TTC549 (cell line): Measurements from ENCODE around the gene CTSD.

Source experiments
- FAIRE-seq: peaks from 2 replicates; lab custom pipeline; 2012; peaks lifted over from hg19 to GRCh38; lab: Jason Lieb, UNC

The CTSD gene

DNA sequence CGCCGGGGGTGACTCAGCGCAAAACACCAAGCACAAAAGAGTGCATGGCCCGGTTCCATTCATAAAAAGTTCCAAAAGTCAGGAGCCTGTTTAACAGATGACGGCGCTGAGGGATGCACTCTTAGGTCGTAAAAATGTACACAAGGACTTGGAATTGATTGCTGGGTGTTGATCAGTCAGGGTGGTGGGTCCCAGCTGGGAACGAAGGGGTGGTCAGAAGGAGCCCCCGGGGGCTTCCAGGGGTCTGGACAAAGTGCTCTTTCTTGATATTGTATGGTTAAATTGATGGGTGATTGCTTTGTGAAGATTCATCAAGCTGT, 34.1 kb downstream of the CTSD start:
- no peak for FAIRE-seq

DNA sequence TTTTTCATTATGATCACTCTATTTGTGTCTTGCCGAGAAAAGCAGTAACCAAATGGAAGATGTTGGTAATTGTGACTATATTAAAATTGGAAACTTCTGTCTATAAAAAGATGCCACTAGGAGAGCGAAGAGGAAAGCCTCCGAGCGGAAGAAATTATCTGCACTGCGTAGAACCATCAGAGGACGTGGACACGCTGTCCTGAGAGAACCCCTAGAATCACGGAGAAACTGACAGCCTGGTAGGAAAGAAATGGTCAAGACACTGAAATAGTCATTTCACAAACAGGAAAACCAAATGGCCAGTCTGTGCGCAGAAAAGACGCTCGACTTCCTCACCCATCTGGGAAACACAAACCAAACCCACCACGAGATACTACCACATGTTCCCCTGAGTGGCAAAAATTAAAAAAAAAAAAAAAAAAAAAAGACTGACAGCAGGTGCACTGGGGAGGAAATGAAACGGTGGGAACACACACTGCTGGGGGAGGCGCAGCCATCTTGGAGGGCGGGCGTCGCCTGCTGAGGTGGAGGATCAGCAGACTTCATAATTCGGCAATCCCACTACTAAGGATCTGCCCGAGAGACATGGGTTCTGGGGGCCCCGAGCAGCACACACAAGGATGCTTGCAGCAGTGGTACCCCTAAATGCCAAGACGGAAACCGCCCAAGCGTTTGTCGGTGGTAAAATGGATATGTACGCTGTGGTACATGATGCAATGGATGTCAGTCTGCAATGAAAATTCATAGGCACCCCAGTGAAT, 34.6 kb downstream of the CTSD start:
- no peak for FAIRE-seq

DNA sequence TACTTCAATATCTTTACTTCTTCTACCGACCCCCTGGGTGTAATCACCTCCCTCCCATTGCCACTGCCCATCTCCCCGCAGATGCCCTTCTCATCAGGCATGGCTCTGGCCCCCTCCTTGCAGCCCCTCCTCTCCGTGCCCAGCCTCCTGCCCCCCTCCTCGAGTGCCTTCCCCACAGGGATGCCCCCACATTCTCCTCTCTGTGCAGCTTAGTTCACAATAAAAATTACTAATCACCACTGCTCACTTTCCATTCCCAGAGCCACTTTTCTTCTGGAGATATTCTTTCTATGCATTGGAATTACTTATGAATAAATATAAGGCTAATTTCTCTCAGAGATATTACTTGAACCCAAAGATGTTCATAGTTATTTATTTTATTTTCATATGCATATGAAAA, 35.4 kb downstream of the CTSD start:
- FAIRE-seq: no peak

DNA sequence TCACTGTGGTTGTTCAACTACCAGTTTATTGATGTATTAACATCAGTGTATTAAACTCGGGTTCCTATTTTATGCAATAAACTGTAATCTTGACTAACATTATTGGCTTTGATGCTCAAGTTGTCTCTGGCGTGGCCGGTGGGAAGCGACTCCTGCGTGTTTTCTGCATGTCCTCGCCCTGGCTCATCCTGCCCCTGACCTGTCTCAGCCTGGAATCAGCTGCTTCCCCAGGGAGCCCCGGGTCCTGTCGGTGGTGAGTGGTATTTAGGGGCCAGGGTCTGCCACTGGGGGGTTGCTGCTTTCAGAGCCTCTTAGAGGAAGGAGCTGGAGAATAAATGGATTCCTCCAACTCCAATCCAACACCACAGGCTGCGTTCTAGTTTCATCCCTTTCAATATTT, 35.9 kb downstream of the CTSD start:
- FAIRE-seq: no peak

DNA sequence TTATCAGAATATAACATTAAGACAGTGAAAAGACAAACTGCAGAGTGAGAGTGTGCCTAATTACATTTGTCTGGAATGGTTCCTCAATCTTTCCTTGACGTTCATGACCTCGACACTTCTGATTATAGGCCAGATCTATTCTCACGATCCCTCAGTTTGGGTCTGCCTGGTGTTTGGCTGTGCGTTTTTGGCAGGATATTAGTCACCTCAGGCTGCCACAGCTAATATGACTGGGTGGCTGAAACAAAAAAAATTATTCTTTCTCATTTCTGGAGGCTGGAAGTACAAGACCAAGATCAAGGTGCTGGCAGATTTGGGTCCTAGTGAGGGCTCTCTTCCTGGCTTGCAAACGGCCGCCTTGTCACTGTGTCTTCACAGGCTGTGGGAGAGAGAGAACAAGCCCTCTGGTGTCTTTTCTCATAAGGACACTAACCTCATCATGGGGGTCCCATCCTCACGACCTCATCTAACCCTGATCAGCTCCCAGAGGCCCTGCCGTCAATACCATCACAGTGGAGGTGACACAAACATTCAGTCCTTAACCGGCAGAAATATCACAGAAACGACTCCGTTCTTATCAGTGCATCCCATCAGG, 36.5 kb downstream of the CTSD start:
- no peak for FAIRE-seq

DNA sequence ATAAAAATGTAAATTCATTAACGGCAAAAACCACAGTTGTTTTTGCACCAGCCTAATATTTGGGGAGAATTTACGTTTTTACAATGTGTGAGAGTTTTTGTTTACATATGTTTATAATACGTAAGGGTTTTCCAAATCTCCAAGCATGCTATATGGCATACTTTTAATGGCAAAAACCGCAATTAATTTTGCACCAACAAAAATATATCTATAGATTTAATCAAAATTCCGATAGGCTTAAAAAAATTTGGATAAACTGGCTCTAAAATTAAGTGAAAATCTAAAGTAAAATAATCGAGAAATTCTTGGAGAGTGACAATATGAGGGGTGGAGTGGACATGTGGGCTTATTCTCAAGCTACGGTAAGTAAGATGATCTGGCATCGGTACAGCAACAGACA, 43.9 kb downstream of the CTSD start:
- no peak for FAIRE-seq

DNA sequence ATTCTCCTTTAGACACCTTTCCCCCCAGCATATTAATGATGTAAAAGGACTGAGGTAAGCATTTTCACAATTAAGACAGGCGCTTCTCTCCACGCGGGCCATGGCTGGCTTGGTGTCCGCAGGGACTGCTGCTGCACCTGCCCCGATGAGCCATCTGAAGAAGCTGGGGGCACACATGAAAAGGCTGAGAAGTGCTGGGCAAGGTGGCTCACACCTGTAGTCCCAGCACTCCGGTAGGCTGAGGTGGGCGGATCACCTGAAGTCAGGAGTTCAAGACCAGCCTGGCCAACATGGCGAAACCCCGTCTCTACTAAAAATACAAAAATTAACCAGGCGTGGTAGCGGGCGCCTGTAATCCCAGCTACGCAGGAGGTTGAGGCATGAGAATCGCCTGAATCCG, 45.4 kb downstream of the CTSD start:
- FAIRE-seq: no peak

DNA sequence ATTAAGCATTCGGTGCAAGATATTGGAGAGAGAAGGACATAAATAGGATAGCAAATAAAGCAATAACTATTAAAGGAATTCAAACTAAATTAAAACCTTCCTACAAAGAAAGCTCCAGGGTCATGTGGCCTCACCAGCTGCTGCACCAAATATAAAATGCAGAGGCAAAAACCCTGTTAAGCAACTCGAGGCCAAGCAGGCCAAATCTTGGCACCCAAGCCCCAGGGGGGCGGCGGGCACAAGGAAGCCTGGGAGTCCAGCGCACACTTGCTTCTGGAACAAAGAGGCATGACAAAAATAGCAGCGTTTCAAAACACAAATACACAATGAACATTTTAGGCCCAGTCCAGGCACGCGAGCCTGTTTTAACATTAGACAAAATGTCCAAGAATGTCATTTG, 46.0 kb downstream of the CTSD start:
- FAIRE-seq: no peak

DNA sequence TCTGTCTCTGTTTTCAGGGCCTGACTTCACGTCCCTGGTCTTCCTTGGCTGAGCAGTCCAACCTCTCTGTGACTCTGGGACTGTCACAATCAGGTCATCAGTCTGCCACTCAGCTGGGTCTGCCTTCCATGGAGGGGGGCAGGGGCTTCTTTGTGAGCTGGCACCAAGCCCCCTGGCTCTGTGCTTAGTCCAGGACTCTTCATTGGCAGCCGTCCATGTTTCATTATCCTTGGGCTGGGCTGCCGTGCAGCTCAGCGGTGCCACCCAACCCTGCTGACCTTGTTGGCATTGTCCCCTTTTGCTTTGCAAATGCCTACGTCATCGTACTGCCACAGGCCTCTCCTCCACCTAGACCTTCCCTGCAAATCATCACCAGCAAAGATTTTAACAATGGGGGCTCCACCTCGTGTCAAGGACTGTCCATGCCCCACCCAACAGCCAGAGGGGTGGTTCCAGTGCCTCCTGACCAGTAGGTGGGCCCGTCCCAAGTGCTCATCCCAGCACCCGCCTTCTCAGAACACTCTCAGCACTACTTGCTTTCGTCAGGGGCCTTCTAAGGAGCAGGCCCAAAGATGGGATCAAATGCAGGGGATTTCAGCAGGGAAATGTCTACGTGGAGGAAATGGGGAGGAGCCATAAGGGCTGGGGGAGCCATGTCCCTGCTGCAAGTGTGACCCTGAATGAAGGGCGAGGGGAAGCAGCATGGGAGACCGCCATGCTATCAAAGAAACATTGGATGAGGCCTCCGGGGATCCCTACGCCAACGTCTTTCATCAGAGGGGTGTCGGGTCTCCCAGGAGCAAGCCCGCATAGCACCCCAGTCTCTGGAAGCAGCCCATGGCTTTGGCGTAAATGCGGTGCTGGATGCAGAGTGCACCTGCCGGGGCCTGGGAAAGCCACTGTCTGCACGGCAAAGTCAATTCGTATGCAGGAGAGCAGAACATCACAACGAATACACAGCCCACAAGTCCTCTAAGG, 48.5 kb downstream of the CTSD start:
- no peak for FAIRE-seq

DNA sequence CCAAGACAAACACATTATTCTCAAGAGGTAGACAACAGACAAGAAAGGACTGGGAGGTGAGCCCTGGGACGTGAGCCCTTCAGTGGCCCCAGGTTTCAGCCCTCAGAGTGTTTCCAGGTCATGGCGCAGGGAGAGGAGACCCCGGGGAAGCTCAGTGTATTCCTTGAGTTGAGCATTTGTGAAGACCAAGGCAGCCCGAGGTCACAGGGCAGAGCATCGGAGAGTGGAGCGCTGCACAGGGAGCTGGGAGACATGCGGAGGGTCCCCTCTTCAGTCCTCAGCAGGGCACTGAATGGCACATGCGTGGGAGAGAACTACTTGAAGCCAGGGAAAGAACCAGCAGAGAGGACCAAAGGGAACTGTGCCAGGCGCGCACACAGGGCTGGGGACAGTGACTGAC, 55.0 kb downstream of the CTSD start:
- FAIRE-seq: no peak

DNA sequence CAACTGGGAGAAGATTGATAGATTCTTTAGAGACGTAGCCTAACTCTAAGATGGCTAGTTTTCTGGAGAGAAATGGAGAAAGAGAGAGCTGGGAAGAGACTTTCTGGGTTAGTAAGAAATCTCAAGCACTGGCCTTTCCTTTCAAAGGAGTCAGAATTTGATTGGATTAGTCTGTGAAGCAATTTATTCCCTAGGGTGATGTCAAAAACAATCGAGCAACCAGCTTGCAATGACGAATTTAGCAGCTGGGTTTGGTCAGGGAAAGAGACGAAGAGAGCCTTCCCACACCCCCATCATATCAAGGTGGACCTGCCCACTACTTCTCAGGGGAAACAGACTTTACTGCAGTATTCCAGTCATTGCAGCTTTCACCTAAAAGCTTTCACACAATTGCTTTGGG, 56.0 kb downstream of the CTSD start:
- FAIRE-seq: no peak

DNA sequence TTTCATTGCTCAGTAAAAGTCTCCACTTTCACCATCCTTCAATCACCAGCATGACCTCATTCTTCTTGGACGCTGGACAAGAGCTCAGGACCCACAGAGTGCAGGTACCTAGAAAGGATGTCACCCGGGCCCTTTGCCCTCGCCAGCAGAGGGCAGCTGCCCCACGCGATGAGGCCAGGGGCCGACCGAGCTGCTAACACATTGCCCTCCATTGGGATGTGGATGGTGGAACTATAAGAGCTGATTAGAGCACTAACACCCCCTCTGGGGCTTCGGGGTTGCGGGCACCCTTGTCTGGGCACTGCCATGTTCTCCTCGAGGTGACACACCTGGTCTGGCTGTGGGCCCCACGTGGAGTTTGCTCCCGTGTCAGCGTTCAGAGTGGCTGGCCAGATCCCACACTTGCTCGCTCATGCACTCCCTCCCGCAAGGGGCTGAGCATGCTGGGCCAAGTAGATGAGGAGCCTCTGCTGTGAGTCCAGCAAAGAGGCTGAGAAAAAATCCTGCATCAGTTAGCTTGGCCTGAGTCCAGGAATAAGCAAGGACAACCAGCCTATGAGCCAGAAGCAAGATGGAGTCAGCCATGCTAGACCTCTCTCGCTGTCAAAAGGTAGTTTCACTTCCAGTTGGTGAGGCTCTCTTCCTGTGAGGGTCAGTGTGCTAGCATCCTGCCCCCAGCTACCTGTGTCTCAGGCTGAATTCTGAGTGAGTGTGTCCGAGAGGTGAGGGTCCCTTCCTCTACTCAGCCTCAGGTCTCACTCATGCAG, 56.9 kb downstream of the CTSD start:
- FAIRE-seq: no peak

DNA sequence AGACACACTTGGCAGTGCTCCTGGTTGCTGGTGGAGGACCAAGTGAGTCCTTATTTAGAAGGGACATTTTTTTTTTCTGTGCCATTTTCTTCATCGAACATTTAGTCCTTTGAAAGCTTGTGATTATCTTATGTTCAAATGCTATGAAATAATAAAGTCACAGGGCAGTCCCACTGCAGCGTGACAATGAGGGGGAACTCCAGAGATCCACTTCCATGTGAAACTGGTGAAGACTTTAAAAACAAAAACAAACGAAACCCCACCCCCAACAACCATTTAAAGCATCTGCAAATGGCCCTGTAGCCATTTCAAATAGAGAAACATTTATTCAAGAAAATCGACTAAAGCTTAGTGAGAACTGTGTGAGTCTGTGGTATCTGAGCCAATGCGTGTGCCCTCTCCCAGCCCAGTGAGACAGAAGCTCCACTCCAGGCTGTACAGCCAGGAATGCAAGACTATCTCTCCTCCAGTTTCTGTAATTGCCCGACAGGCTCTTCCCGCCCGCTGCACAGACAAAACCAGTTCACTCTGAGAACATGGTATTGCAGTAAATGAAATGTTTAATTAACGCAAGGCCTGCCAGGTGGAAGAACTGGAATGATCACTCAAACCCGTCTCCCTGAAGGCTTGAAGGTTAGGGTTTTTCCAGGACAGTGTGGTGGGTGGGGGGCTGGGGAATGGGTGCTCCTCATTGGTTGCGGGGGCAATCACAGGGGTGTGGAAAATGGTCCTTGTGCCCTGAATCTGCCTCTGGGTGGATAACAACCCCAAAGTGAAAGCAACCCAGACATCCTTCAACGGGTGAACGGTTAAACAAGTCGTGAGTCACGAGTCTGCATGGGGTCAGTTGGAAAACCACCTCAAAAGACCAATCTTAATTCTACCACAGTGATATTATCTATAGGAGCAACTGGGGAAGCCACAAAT, 58.3 kb downstream of the CTSD start:
- FAIRE-seq: no peak

DNA sequence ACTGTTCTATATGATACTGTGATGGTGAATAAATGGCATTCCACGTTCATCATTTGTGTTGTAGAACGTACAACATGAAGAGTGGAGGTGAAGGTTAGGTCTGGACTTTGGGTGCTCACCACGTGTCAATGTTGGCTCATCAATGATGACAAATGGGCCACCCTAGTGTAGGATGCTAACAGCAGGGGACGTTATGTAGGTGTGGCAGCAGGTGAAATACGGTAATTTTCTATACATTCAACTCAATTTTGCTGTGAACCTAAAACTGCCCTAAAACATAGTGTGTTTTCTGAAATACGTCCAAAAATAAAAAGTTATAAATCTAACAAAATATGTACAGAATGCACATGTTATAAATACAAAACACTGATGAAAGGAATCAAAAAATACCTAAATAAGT, 60.6 kb downstream of the CTSD start:
- FAIRE-seq: no peak
